Upper lobe of left lung (tissue), 4 donors: ENCODE data around the gene REP15.

ENCODE experiments used
- EP300 ChIP-seq, 4 donors: sonication (generic); formaldehyde crosslinking; IDR thresholded peaks; one replicate each; pipeline ENCODE4 v1.5.1; 2017; ENCODE audit warnings: antibody characterized with exemption in 4 of 4, control low read depth in 2 of 4
- POLR2AphosphoS5 ChIP-seq, 2 donors: sonication (generic); formaldehyde crosslinking; IDR thresholded peaks; one replicate each; pipeline ENCODE4 v1.5.1; 2017; ENCODE audit warnings: antibody characterized with exemption in 2 of 2
- TF ChIP-seq, protein P1 (sequence below), 6 experiments: fragments of 450-650 bp in 4 of 6; fragments of 200-600 bp in 2 of 6; sonication (generic) in 2 of 6; IDR thresholded peaks; one replicate each; pipeline ENCODE4 v1.5.1; 2016 to 2019; ENCODE audit warnings: antibody characterized with exemption in 6 of 6

DNA sequence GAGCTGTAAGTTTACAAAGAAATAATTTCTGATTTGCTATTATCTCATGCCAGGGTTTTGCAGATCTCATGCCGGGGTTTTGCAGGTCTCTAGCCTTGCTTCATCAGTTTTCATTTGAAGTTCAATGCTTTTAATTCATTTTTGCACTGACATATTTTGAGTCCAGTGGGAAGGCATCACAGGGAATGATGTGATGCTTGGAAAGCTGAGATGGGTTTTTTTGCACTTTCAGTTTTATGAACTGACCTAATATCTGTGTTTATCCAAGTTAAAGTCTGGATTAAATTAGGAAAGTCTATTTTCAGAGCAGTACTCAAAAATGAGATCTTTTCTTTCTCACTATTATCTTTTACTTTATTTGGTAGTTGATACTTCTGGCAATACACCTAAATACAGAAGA, 23.6 kb upstream of the REP15 start:
- no peak for TF ChIP-seq POLR2AphosphoS5 (IDR thresholded peaks at IDR 0.05)
- TF ChIP-seq, protein P1, sequence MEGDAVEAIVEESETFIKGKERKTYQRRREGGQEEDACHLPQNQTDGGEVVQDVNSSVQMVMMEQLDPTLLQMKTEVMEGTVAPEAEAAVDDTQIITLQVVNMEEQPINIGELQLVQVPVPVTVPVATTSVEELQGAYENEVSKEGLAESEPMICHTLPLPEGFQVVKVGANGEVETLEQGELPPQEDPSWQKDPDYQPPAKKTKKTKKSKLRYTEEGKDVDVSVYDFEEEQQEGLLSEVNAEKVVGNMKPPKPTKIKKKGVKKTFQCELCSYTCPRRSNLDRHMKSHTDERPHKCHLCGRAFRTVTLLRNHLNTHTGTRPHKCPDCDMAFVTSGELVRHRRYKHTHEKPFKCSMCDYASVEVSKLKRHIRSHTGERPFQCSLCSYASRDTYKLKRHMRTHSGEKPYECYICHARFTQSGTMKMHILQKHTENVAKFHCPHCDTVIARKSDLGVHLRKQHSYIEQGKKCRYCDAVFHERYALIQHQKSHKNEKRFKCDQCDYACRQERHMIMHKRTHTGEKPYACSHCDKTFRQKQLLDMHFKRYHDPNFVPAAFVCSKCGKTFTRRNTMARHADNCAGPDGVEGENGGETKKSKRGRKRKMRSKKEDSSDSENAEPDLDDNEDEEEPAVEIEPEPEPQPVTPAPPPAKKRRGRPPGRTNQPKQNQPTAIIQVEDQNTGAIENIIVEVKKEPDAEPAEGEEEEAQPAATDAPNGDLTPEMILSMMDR (IDR thresholded peaks at IDR 0.05): no peak
- TF ChIP-seq EP300 (IDR thresholded peaks at IDR 0.05): no peak
